Pons (tissue), 1 donor: ENCODE results near the gene NGEF.
"Not testable (repeated sequence)": the region's sequence is repeated elsewhere in the genome, so short reads cannot be mapped to it uniquely, and the experiment has no call there.

Source experiments
- DNase-seq: peaks from one replicate; pipeline ENCODE4 v3.0.0-alpha.2; 2016; ENCODE audit warnings: low spot score

Gene NGEF

DNA sequence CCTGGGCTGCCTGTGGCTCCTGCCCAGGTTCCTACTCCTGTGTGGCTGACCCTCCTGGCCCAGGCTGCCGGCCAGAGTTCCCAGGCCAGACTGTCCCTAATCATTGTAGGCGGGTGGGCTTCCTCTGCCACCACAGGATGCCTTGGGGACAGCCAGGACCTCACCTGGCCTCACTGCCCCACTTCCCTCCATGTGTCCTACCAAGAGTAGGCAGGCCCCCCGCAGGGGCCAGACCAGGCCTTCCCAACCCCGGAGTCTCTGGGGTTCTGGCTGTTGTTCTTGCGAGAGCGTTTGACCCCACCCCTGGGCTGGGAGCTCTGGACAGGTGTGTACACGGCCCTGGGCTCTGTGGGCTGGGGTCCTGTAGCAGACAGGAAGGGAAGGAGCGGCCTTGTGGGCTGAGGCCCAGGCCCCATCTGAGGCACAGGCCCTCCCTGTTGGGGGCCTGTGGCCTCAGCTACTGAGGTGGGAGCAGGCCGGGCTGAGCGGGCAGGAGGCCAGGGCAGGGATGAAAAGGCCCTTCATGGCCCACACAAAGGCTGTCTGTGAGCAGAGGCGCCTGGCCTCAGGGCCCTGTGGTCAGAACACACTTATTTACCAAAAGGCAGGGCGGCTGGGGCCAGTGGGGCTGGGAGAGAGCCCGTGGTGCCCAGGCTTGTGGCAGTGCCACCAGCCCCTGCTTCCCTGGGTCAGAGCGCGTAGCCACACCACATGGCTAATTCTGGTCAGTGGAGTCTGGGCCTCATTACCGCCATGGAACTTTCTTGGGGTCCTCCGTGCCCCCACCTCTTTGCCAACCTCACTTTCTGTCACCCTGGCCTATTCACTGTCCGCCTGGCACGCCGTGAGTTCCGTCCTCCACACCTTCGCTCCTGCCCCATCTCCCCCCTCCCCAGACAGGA is 141.0 kb downstream of the NGEF start:
- DNase-seq = peak; percentile 96

DNA sequence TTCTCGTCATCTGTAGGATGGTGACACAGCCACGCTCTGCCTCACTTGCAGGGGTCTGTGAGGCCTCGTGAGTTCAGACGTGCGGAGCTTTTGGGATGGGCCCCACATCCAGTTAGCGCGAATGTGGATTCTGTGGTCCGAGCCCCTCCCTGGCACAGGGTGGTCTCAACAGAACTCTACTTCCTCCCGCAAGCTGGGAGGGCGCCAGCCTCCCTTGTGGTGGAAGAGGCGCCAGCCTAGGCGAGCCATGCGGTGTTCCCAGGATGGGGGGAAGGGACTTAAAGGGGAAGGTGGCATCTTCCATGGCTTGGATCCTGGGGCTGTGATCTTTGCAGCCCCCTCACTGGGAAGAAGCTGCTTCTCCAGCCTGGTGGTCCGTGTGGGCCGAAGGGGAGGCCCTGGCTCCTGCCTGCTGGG is 141.6 kb downstream of the NGEF start:
- peak; percentile 51 for DNase-seq

DNA sequence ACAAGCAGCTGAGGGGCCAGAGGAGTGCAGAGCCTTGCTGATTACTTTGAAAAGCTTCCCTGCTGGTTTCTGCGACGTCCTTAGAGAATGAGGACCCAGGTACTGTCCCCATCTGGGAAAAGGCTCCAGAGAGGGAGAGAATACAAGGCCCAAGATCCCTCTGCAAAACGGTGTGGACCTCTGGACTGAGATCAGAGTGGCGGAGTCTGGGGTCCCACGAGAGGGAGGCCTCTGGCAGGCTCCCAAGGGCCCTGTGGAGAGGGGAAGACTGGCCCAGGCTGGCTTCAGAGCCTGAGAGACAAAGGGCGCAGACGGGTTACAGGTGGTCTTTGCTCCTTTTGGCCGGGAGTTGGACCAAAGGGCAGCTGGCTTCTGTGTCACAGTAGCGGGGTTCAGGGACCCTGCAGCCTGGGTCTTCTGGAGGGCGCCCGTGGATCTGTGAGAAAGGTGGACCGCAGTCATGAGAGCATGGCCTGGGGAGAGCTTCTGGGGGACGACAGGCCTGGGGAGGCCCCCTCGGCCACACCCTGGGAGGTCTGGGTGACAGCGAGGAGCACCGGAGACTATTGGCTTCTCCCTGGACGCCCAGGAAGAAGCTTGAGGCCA is 142.2 kb downstream of the NGEF start:
- no peak for DNase-seq

DNA sequence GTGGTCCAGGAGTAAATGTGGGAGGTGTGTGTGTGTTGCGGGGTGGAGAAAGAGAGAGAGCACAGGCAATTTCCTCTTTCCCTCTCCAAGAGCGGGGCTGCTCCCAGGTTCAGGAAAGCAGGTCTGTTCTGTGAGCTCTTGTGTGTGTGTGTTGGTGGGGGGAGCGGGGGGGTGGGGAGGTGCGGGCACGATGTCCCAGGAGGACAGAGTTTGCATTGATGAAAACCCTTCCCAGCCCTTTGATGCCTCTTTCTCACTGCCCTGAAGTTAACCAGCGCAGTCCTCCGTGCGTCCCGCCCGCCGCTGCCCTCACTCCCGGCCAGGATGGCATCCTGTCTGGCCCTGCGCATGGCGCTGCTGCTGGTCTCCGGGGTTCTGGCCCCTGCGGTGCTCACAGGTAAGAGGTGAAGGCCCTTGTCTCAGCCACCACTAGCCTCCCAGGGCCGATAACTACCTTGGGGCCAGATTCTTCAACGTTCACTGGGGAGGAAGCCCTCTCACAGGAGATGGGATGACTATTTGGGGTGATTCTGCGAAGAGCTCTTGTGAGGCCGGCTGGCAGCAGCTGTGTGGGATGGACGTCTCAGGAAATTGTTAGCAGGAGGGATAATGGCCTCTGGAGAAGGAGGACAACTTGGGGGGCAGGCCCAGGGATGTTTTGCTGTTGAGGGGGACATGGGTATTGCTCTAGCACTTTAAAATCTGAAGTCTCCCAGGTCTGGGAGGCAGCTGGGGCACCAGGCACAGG is 142.9 kb downstream of the NGEF start, which contains the start of gene SNORC:
Gene SNORC, plus strand, starts transcription at position 247 of the 748 bp plus-strand sequence. Its CDS starts 78 bp downstream, at position 325.
- no peak for DNase-seq

GRCh38 chr2:232869138-232870017 is 143.7 kb downstream of the NGEF start:
- DNase-seq = no peak

- no peak for DNase-seq
Observed at GRCh38 chr2:232866104-232866503, 147.0 kb downstream of the NGEF start.

DNA sequence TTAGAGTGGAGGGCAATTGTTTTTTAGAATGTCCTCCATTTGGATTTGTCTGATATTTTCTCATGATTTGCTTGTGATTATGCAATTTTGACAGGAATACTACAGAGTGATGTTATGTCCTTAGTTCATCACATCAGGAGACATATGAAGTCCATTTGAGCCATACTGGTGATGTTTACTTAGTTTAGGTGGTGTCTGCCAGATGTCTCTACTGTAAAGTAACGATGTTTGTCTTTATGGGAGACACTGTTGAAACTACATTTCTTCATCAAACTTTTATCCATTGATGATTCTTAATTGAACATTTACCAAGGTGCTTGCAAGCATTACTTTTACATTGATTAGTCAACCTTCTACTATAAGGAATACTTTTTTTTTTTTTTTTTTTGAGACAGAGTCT is 147.9 kb downstream of the NGEF start:
- no peak for DNase-seq

DNA sequence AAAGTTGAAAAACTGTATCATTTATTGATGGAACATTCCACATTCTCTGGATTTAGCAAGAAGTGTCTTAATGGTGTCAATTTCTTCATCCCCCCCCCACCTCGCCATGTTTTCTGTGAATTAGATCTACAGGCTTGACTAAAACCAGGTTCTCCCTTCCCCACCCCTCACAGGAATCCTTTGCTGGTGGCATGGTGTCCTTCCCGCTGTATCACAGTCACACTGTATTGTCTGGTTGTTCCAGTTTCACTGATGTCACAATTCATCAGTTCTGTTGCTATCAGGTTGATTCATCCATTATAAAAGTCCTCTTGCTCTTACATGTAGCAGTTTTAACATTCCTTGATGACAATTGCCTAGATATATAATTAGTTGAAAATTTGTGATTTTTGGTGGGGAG is 149.1 kb downstream of the NGEF start:
- DNase-seq = no peak

- DNase-seq = no peak
Observed at GRCh38 chr2:232861353-232861752, 151.7 kb downstream of the NGEF start.

GRCh38 chr2:232860593-232861241 is 152.3 kb downstream of the NGEF start:
- no peak for DNase-seq

- no peak for DNase-seq
Observed at GRCh38 chr2:232859385-232859916, 153.6 kb downstream of the NGEF start.

GRCh38 chr2:232857158-232857563 is 155.9 kb downstream of the NGEF start:
- DNase-seq = no peak

DNA sequence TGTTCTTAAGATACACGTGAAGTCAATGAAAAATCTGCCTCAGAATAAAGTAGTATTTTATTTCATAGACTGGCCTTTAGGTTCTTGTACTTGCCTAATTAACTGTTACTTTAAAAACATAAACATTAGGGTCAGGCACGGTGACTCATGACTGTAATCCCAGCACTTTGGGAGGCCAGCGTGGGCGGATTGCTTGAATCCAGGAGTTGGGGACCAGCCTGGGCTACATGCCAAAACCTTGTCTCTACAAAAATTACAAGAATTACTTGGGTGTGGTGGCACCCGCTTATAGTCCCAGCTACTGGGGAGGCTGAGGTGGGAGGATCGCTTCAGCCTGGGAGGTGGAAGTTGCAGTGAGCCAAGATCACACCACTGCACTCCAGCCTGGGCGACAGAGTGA is 159.0 kb downstream of the NGEF start:
- no peak for DNase-seq

- no peak for DNase-seq
Observed at GRCh38 chr2:232852676-232853075, 160.4 kb downstream of the NGEF start.

GRCh38 chr2:232852081-232852480 is 161.0 kb downstream of the NGEF start:
- not testable (repeated sequence) for DNase-seq

GRCh38 chr2:232850039-232850438 is 163.0 kb downstream of the NGEF start:
- no peak for DNase-seq

- no peak for DNase-seq
Observed at GRCh38 chr2:232846055-232846454, 167.0 kb downstream of the NGEF start.

GRCh38 chr2:232843834-232844233 is 169.2 kb downstream of the NGEF start:
- no peak for DNase-seq

DNA sequence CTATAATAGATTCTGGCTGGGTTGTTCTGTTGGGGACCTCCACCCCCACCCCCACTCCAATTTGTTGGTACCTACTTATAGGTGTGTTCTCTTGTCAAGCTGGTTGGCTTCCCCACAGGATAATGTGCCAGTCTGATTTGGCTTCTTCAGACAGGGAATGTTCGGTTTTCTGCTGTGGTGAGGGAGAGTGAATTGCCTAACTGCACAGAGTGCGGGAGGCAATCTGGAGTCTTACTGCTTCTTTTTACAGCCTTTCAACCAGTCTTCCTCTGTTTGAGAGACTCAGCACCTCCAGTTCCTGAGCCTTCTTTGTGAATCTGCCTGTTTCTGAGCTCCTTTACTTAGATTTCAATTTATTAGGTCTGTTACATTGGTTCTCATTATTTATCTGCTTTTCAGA is 170.4 kb downstream of the NGEF start:
- DNase-seq = no peak

- DNase-seq = peak; percentile 89
Observed at GRCh38 chr2:232839411-232840079, 173.5 kb downstream of the NGEF start.
